Gastroesophageal sphincter (tissue), 4 donors: Measurements from ENCODE around the gene C2orf69. TPM values are rescaled to one million over a fixed set of nuclear protein-coding genes. Genes with fewer than 3 reads are reported as not detected.
A peak's percentile ranks its signal among the peaks of the same experiment; 100 is the strongest.

Source experiments
- ATAC-seq: fragments of 150-250 bp; one replicate; pipeline ENCODE4 v1.9.1; 2016; ENCODE audit warnings: mild to moderate bottlenecking, moderate library complexity
- H3K27ac ChIP-seq, 4 donors: fragments of 200-600 bp; sonication (generic) in 3 of 4; 1 replicate in 3 of 4; 2 replicates in 1 of 4; pipeline ENCODE4 v1.5.1; 2016 to 2019
- H3K27me3 ChIP-seq: fragments of 200-600 bp; sonication (generic); one replicate; pipeline ENCODE4 v1.5.1; 2019
- H3K36me3 ChIP-seq, 2 donors: fragments of 200-600 bp; sonication (generic); one replicate each; pipeline ENCODE4 v1.5.1; 2019; ENCODE audit warnings: control low read depth in 1 of 2
- H3K4me1 ChIP-seq, 3 donors: fragments of 200-600 bp; sonication (generic); 1 replicate in 2 of 3; 2 replicates in 1 of 3; pipeline ENCODE4 v1.5.1; 2016 to 2019; ENCODE audit warnings: control low read depth in 2 of 3
- H3K4me3 ChIP-seq, 2 donors: fragments of 200-600 bp; sonication (generic); one replicate each; pipeline ENCODE4 v1.5.1; 2019; ENCODE audit warnings: mild to moderate bottlenecking in 1 of 2, moderate library complexity in 1 of 2
- H3K9me3 ChIP-seq, 3 donors: fragments of 200-600 bp; sonication (generic); one replicate each; pipeline ENCODE4 v1.5.1; 2017 to 2019; ENCODE audit warnings: control low read depth in 2 of 3
- EP300 ChIP-seq: sonication (generic); formaldehyde crosslinking; IDR thresholded peaks from one replicate; pipeline ENCODE4 v1.6.1; 2017; ENCODE audit warnings: antibody characterized with exemption, mild to moderate bottlenecking
- POLR2A ChIP-seq, 2 donors: fragments of 450-650 bp; IDR thresholded peaks; one replicate each; pipeline ENCODE4 v1.6.1; 2017; ENCODE audit warnings: antibody characterized with exemption in 2 of 2, mild to moderate bottlenecking in 2 of 2, moderate library complexity in 1 of 2
- POLR2AphosphoS5 ChIP-seq: sonication (generic); formaldehyde crosslinking; IDR thresholded peaks from one replicate; pipeline ENCODE4 v1.6.1; 2017; ENCODE audit warnings: antibody characterized with exemption
- WGBS, 2 donors: methylation state at CpG; one replicate each; pipeline ENCODE4 v1.1.5; 2018; ENCODE audit warnings: low coverage in 1 of 2; 5-methylcytosine and 5-hydroxymethylcytosine counted together
- small RNA-seq, 4 donors: library from RNA; depleted of rRNA; stranded (forward); fragments of <200 nt; gene quantifications; one replicate each; pipeline ENCODE3, GENCODE V24; 2016
- total RNA-seq, 4 donors: library from RNA; depleted of rRNA; stranded (reverse); fragments of >200 nt; gene quantifications; one replicate each; pipeline ENCODE4 v1.1.0, GENCODE V29; 2016
- TF ChIP-seq, protein P1 (sequence below), 4 experiments: fragments of 200-600 bp in 2 of 4; fragments of 450-650 bp in 2 of 4; sonication (generic) in 1 of 4; IDR thresholded peaks; one replicate each; pipeline ENCODE4 v1.5.1; 2017 to 2019; ENCODE audit warnings: antibody characterized with exemption in 4 of 4, mild to moderate bottlenecking in 2 of 4, moderate library complexity in 2 of 4

C2orf69 gene
- total RNA-seq, 4 donors from 2014 or later, result 10.9 to 13.6 (median 12.5) TPM

- no peak overlapping the region for H3K4me3 ChIP-seq
- no peaks in the 10 kb centered on the region for H3K9me3 ChIP-seq
- no peak overlapping the region for H3K27ac ChIP-seq
- no peaks in the 10 kb centered on the region for H3K4me1 ChIP-seq
- TF ChIP-seq, protein P1, sequence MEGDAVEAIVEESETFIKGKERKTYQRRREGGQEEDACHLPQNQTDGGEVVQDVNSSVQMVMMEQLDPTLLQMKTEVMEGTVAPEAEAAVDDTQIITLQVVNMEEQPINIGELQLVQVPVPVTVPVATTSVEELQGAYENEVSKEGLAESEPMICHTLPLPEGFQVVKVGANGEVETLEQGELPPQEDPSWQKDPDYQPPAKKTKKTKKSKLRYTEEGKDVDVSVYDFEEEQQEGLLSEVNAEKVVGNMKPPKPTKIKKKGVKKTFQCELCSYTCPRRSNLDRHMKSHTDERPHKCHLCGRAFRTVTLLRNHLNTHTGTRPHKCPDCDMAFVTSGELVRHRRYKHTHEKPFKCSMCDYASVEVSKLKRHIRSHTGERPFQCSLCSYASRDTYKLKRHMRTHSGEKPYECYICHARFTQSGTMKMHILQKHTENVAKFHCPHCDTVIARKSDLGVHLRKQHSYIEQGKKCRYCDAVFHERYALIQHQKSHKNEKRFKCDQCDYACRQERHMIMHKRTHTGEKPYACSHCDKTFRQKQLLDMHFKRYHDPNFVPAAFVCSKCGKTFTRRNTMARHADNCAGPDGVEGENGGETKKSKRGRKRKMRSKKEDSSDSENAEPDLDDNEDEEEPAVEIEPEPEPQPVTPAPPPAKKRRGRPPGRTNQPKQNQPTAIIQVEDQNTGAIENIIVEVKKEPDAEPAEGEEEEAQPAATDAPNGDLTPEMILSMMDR (IDR thresholded peaks at IDR 0.05), result no peak
- TF ChIP-seq POLR2AphosphoS5, result no peak
- 80 to 86% methylated on average over 6 of the region's 6 CpGs for WGBS, 2 donors
- no peak for ATAC-seq
- H3K36me3 ChIP-seq, result peaks cover 0 to 26% of the 10 kb centered on the region in 2 donors
- H3K27me3 ChIP-seq, result no peaks in the 10 kb centered on the region
Observed at GRCh38 chr2:199972088-199972626, 61.1 kb downstream of the C2orf69 start.

DNA sequence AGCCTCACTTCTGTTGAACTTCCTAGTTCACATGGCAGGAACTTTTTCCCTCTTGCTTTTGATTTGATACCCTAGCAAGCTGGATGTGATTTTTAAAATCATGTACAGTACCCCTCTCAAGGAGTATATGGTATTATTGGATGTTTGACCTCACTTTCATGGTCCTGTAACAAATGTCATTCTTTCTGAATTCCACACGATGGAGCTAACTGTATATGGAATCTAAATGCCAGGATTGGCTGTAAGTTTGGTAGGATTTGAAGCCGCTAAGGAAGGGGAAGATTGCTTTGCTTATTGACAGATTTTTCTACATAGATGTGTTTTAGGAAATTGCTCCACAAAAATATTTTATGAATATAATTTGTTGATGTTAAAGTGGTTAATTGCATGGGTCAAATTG, 62.6 kb downstream of the C2orf69 start:
- no peak overlapping the region for H3K27ac ChIP-seq
- no peak for ATAC-seq
- TF ChIP-seq POLR2AphosphoS5 (no peak), POLR2A (IDR thresholded peaks at IDR 0.05) (no peak)
- TF ChIP-seq, protein P1 (IDR thresholded peaks at IDR 0.05), result peak in 3 of 4 experiments; percentile 38 to 44 (median 43)
- no peaks in the 10 kb centered on the region for H3K9me3 ChIP-seq
- WGBS, 2 donors, result 17% methylated on average over 2 of the region's 2 CpGs
- no peaks in the 10 kb centered on the region for H3K27me3 ChIP-seq
- no peaks in the 10 kb centered on the region for H3K4me1 ChIP-seq
- peaks cover 0 to 13% of the 10 kb centered on the region in 2 donors for H3K36me3 ChIP-seq
- no peak overlapping the region for H3K4me3 ChIP-seq

DNA sequence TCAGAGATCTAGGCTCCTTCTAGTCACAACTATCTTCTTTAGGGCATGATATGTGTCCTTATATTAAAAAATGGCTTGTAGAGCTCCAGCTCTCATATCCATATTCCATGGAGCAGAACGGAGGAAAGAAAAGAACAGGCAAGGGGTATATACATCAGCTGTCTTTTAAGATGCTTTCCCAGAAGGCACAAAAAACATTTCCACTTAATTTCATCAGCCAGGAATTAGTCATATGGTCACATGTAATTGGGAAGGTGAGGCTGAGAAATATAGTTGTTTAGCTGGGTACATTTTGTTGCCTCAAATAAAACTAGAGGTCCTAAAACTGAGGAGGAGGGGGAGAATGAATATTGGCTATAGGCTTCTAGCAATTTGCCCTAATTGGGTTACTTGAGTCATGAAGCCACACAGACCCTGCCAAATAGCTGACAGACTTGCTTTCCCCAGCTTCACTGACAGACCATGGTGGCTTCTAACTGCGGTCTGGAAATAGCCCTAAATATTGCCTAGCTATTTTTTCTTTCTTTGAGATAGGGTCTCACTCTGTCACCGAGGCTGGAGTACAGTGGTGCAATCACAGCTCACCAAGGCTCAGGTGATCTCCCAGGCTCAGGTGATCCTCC, 64.3 kb downstream of the C2orf69 start:
- TF ChIP-seq POLR2A (IDR thresholded peaks at IDR 0.05) (no peak), POLR2AphosphoS5 (no peak), EP300 (no peak)
- TF ChIP-seq, protein P1 (IDR thresholded peaks at IDR 0.05), result no peak
- WGBS, 2 donors, result 86 to 90% methylated on average over 3 of the region's 3 CpGs
- Histone ChIP-seq H3K36me3 (peaks cover 0 to 3% of the 10 kb centered on the region in 2 donors), H3K4me3 (no peak overlapping the region), H3K4me1 (peaks cover 0 to 7% (median 0%) of the 10 kb centered on the region in 3 donors), H3K9me3 (no peaks in the 10 kb centered on the region), H3K27me3 (no peaks in the 10 kb centered on the region), H3K27ac (no peak overlapping the region)
- no peak for ATAC-seq

Small RNAs within 50 kb of the gene (small RNA-seq; reads per million reads assigned to genes)
- gene AC108032.1, result 0 reads per million in 4 donors
- gene RN7SL717P, result 0 reads per million in 4 donors

Other genes starting within 250 kb of the C2orf69 start
- gene FTCDNL1, start 60.1 kb upstream of the C2orf69 start, total RNA-seq, result 1 to 10 TPM in 3 of 4 donors, under 1 TPM in 1; 0.69 to 2.3 (median 1.4) TPM
- 10 to 100 TPM in 1 of 4 donors, 1 to 10 TPM in 3; 5.7 to 11.7 (median 6.3) TPM for gene TYW5, start 44.2 kb downstream of the C2orf69 start, total RNA-seq
- gene MAIP1, start 44.3 kb downstream of the C2orf69 start, total RNA-seq, result 10 to 100 TPM; 15.5 to 19.4 (median 18.0) TPM